K562 (cell line): Measurements from ENCODE around the gene TMC4. TPM values are rescaled to one million over a fixed set of nuclear protein-coding genes. Genes with fewer than 3 reads are reported as not detected.

Experiments
- CREBBP ChIP-seq: IDR thresholded peaks from one replicate; pipeline ENCODE4 v1.6.1; 2012; ENCODE audit warnings: low read depth, mild to moderate bottlenecking, control low read depth, inconsistent platforms, low read length
- HDAC3 ChIP-seq: fragments of 450-650 bp; IDR thresholded peaks from 2 replicates; pipeline ENCODE4 v1.6.1; 2018; ENCODE audit warnings: borderline replicate concordance, mild to moderate bottlenecking, moderate library complexity; ENCODE audit not compliant: partially characterized antibody
- HNRNPK ChIP-seq: fragments of 200-400 bp; formaldehyde crosslinking; IDR thresholded peaks from one replicate; pipeline ENCODE4 v1.6.1; 2018; ENCODE audit warnings: mild to moderate bottlenecking, low read depth, low read length; ENCODE audit not compliant: poor library complexity, severe bottlenecking
- KLF16 ChIP-seq: IDR thresholded peaks from 2 replicates; pipeline ENCODE4 v1.6.1; 2016; ENCODE audit warnings: antibody characterized with exemption
- MYBL2 ChIP-seq, 2 experiments: fragments of 450-650 bp in 1 of 2; sonication (generic) in 1 of 2; formaldehyde crosslinking in 1 of 2; IDR thresholded peaks; 2 replicates each; pipeline versions ENCODE4 v1.6.1 to v1.8.1; 2017 to 2022; ENCODE audit warnings: borderline replicate concordance in 1 of 2, inconsistent platforms in 1 of 2, low read depth in 1 of 2, mild to moderate bottlenecking in 1 of 2, missing genetic modification reagents in 1 of 2, moderate library complexity in 1 of 2
- NFIC ChIP-seq: fragments of 450-650 bp; IDR thresholded peaks from 2 replicates; pipeline ENCODE4 v1.6.1; 2017; ENCODE audit warnings: mild to moderate bottlenecking, inconsistent platforms
- TCF7L2 ChIP-seq: fragments of 150-350 bp; IDR thresholded peaks from 2 replicates; pipeline ENCODE4 v1.6.1; 2016; ENCODE audit warnings: low read depth, mild to moderate bottlenecking, low read length, moderate library complexity
- U2AF2 ChIP-seq: fragments of 200-400 bp; formaldehyde crosslinking; optimal IDR thresholded peaks from 2 replicates; pipeline ENCODE3; 2017; ENCODE audit warnings: low read depth, mild to moderate bottlenecking, low read length
- ZBTB1 ChIP-seq: sonication (generic); formaldehyde crosslinking; IDR thresholded peaks from 2 replicates; pipeline ENCODE4 v1.8.1; 2023; ENCODE audit warnings: missing genetic modification reagents, low read depth, mild to moderate bottlenecking, borderline replicate concordance
- polyA plus RNA-seq, 8 experiments: library from polyadenylated mRNA; depleted of rRNA in 4 of 8; stranded (reverse) in 5 of 8; unstranded in 3 of 8; fragments of >200 nt; fragmentation: Nextera tagmentation in 2 of 8; fragmentation: Illumina TruSeq in 1 of 8; extraction: Ambion mirVana in 2 of 8; extraction: Trizol in 1 of 8; gene quantifications; 2 replicates each; pipeline versions ENCODE4 v1.2.1 to v1.2.3, GENCODE V29; 2011 to 2014; ENCODE audit warnings: inconsistent platforms in 1 of 8, missing spikeins in 1 of 8
- total RNA-seq, 7 experiments: library from RNA; depleted of rRNA in 6 of 7; stranded (reverse); fragments of >200 nt in 6 of 7; fragmentation: Illumina TruSeq in 2 of 7; extraction: Trizol in 2 of 7; gene quantifications; 2 replicates each; pipeline versions ENCODE4 v1.2.1 to v1.2.3, GENCODE V29; 2011 to 2021; ENCODE audit warnings: low replicate concordance in 1 of 7
- TF ChIP-seq, protein P1 (sequence below): fragments of 250-450 bp; sonication (Bioruptor Pico); IDR thresholded peaks from 2 replicates; pipeline ENCODE4 v1.4.0; 2020
- TF ChIP-seq, protein P2 (sequence below): sonication (generic); formaldehyde crosslinking; IDR thresholded peaks from 2 replicates; pipeline ENCODE4 v1.8.0; 2022; ENCODE audit warnings: missing genetic modification reagents, mild to moderate bottlenecking, moderate library complexity, borderline replicate concordance
- TF ChIP-seq, protein P3 (sequence below): fragments of 250-450 bp; sonication (Bioruptor Pico); IDR thresholded peaks from 2 replicates; pipeline ENCODE4 v1.5.0; 2021
- TF ChIP-seq, protein P4 (sequence below), 2 experiments: fragments of 450-650 bp; conservative IDR thresholded peaks; 2 replicates each; pipeline ENCODE4 v1.6.1; 2017; ENCODE audit warnings: mild to moderate bottlenecking in 2 of 2, moderate library complexity in 2 of 2
- TF ChIP-seq, protein P5 (sequence below): fragments of 250-450 bp; sonication (Bioruptor Pico); IDR thresholded peaks from 2 replicates; pipeline ENCODE4 v1.6.1; 2021; ENCODE audit warnings: mild to moderate bottlenecking

TMC4 gene
- total and polyA plus RNA-seq, 9 of the 15 experiments (the other 6 are each of a cell fraction or from before 2014, with no cell fraction given), result 0.12 to 0.79 (median 0.36) TPM; not detected in 2

DNA sequence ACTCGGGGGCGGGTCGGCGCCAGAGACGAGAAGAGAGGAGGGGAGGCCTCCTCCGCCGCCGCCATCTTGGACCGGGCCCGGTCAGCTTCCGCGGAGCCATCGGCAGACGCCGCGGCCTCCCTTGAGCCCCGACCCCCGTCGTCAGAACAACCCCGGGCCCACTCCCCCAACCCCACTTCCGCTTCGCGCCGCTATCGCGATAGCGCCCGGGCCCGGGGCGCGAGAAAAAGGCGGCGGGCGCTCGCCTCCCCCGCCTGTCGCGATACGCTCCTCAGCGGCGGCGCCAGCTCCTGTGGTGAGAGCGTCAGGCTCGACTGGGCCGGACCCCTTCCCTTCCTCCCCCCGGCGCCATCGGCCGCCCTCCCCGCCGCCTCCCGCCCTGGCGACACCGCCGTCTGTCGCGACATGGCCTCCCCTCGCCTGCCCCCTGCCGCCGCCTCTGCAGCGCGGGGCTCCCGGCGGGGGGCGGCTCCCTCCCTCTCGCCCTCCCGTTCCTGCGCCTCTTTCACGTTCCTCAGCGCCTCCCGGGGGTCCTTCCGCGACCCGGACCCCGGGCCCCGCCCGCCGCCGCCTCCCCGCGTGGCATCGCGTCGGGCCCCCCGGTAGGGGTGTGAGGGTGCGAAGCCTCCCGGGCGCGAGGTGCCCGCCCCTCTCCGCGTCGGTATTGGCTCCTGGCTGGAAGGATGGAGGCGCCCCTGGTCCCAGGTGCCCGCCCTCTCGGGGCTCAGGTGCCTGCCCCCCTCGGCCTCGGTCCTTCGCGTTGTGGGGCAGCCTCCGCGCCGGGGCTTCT lies 35.1 kb downstream of the TMC4 start, which contains the start of gene CNOT3 (continued):
- TF ChIP-seq, protein P1, sequence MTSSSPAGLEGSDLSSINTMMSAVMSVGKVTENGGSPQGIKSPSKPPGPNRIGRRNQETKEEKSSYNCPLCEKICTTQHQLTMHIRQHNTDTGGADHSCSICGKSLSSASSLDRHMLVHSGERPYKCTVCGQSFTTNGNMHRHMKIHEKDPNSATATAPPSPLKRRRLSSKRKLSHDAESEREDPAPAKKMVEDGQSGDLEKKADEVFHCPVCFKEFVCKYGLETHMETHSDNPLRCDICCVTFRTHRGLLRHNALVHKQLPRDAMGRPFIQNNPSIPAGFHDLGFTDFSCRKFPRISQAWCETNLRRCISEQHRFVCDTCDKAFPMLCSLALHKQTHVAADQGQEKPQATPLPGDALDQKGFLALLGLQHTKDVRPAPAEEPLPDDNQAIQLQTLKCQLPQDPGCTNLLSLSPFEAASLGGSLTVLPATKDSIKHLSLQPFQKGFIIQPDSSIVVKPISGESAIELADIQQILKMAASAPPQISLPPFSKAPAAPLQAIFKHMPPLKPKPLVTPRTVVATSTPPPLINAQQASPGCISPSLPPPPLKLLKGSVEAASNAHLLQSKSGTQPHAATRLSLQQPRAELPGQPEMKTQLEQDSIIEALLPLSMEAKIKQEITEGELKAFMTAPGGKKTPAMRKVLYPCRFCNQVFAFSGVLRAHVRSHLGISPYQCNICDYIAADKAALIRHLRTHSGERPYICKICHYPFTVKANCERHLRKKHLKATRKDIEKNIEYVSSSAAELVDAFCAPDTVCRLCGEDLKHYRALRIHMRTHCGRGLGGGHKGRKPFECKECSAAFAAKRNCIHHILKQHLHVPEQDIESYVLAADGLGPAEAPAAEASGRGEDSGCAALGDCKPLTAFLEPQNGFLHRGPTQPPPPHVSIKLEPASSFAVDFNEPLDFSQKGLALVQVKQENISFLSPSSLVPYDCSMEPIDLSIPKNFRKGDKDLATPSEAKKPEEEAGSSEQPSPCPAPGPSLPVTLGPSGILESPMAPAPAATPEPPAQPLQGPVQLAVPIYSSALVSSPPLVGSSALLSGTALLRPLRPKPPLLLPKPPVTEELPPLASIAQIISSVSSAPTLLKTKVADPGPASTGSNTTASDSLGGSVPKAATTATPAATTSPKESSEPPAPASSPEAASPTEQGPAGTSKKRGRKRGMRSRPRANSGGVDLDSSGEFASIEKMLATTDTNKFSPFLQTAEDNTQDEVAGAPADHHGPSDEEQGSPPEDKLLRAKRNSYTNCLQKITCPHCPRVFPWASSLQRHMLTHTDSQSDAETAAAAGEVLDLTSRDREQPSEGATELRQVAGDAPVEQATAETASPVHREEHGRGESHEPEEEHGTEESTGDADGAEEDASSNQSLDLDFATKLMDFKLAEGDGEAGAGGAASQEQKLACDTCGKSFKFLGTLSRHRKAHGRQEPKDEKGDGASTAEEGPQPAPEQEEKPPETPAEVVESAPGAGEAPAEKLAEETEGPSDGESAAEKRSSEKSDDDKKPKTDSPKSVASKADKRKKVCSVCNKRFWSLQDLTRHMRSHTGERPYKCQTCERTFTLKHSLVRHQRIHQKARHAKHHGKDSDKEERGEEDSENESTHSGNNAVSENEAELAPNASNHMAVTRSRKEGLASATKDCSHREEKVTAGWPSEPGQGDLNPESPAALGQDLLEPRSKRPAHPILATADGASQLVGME (CRISPR knock-in tag), result no peak
- TF ChIP-seq, protein P2, sequence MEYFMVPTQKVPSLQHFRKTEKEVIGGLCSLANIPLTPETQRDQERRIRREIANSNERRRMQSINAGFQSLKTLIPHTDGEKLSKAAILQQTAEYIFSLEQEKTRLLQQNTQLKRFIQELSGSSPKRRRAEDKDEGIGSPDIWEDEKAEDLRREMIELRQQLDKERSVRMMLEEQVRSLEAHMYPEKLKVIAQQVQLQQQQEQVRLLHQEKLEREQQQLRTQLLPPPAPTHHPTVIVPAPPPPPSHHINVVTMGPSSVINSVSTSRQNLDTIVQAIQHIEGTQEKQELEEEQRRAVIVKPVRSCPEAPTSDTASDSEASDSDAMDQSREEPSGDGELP (CRISPR knock-in tag), result no peak
- TF ChIP-seq, protein P3, sequence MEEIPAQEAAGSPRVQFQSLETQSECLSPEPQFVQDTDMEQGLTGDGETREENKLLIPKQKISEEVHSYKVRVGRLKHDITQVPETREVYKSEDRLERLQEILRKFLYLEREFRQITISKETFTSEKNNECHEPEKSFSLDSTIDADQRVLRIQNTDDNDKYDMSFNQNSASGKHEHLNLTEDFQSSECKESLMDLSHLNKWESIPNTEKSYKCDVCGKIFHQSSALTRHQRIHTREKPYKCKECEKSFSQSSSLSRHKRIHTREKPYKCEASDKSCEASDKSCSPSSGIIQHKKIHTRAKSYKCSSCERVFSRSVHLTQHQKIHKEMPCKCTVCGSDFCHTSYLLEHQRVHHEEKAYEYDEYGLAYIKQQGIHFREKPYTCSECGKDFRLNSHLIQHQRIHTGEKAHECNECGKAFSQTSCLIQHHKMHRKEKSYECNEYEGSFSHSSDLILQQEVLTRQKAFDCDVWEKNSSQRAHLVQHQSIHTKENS (CRISPR knock-in tag), result no peak
- TF ChIP-seq NFIC (no peak), HDAC3 (no peak), HNRNPK (peak; percentile 24), KLF16 (no peak), U2AF2 (no peak), MYBL2 (IDR thresholded peaks at IDR 0.05; ENCODE audit: low read depth) (no peak), MYBL2 (CRISPR knock-in tag; IDR thresholded peaks at IDR 0.05; ENCODE audit: borderline replicate concordance) (peak; percentile 47; the same call in 1 of the 2 replicates), CREBBP (no peak), TCF7L2 (no peak), ZBTB1 (CRISPR knock-in tag) (peak; percentile 35; the same call in 1 of the 2 replicates)
- TF ChIP-seq, protein P4, sequence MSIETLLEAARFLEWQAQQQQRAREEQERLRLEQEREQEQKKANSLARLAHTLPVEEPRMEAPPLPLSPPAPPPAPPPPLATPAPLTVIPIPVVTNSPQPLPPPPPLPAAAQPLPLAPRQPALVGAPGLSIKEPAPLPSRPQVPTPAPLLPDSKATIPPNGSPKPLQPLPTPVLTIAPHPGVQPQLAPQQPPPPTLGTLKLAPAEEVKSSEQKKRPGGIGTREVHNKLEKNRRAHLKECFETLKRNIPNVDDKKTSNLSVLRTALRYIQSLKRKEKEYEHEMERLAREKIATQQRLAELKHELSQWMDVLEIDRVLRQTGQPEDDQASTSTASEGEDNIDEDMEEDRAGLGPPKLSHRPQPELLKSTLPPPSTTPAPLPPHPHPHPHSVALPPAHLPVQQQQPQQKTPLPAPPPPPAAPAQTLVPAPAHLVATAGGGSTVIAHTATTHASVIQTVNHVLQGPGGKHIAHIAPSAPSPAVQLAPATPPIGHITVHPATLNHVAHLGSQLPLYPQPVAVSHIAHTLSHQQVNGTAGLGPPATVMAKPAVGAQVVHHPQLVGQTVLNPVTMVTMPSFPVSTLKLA (conservative IDR thresholded peaks at IDR 0.05), result 0 out of 4 replicates have a peak, but pooled peaks of 1 of the 2 experiments have one; percentile 1
- TF ChIP-seq, protein P5, sequence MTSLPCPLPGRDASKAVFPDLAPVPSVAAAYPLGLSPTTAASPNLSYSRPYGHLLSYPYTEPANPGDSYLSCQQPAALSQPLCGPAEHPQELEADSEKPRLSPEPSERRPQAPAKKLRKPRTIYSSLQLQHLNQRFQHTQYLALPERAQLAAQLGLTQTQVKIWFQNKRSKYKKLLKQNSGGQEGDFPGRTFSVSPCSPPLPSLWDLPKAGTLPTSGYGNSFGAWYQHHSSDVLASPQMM (CRISPR knock-in tag), result no peak
